ENCODE measurements around the gene KRT10.

KRT10 gene

GRCh38 chr17:40791787-40792436 is 30.5 kb downstream of the KRT10 start:
- no peaks in the 10 kb centered on the region for H3K4me1 ChIP-seq (ENCODE audit: control insufficient read depth, insufficient read depth, low read length)
- no peaks in the 10 kb centered on the region for H3K36me3 ChIP-seq (ENCODE audit: control insufficient read depth in 2 of 2, insufficient read depth in 1 of 2, low read length in 2 of 2)
- no peaks in the 10 kb centered on the region for H3K9me3 ChIP-seq (ENCODE audit: control insufficient read depth, insufficient read depth, low read depth, low read length)
- H3K27ac ChIP-seq (ENCODE audit: extremely low read depth, low read depth, low read length), result no peak overlapping the region
- TF ChIP-seq IKZF3 (tag by site-specific recombination; IDR thresholded peaks at IDR 0.05), result 0 out of 2 replicates have a peak, but pooled peaks have one; percentile 13
- TF ChIP-seq KLF16 (tag by site-specific recombination; IDR thresholded peaks at IDR 0.05), result no peak
- TF ChIP-seq ZSCAN18 (tag by site-specific recombination; IDR thresholded peaks at IDR 0.05), result no peak
- TF ChIP-seq TCF7L2 (IDR thresholded peaks at IDR 0.05; ENCODE audit: borderline replicate concordance, low read depth, low read length), result no peak
- no peak for TF ChIP-seq ZNF211 (tag by site-specific recombination; IDR thresholded peaks at IDR 0.05; ENCODE audit: low read depth)
- no peak for TF ChIP-seq ZSCAN16 (tag by site-specific recombination; IDR thresholded peaks at IDR 0.05)
- no peak for TF ChIP-seq ZNF280C (tag by site-specific recombination; IDR thresholded peaks at IDR 0.05)
- no peak for TF ChIP-seq ZNF530 (tag by site-specific recombination; IDR thresholded peaks at IDR 0.05; ENCODE audit: low read depth)
- peak; percentile 50 for TF ChIP-seq ZNF654 (tag by site-specific recombination; IDR thresholded peaks at IDR 0.05; ENCODE audit: low read depth)
- TF ChIP-seq ZNF514 (tag by site-specific recombination; IDR thresholded peaks at IDR 0.05), result no peak
- TF ChIP-seq, protein P1, sequence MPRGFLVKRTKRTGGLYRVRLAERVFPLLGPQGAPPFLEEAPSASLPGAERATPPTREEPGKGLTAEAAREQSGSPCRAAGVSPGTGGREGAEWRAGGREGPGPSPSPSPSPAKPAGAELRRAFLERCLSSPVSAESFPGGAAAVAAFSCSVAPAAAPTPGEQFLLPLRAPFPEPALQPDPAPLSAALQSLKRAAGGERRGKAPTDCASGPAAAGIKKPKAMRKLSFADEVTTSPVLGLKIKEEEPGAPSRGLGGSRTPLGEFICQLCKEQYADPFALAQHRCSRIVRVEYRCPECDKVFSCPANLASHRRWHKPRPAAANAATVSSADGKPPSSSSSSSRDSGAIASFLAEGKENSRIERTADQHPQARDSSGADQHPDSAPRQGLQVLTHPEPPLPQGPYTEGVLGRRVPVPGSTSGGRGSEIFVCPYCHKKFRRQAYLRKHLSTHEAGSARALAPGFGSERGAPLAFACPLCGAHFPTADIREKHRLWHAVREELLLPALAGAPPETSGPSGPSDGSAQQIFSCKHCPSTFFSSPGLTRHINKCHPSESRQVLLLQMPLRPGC (tag by site-specific recombination; IDR thresholded peaks at IDR 0.05), result no peak
- no peak for TF ChIP-seq HOXC10 (CRISPR knock-in tag; IDR thresholded peaks at IDR 0.05)
- TF ChIP-seq, protein P2, sequence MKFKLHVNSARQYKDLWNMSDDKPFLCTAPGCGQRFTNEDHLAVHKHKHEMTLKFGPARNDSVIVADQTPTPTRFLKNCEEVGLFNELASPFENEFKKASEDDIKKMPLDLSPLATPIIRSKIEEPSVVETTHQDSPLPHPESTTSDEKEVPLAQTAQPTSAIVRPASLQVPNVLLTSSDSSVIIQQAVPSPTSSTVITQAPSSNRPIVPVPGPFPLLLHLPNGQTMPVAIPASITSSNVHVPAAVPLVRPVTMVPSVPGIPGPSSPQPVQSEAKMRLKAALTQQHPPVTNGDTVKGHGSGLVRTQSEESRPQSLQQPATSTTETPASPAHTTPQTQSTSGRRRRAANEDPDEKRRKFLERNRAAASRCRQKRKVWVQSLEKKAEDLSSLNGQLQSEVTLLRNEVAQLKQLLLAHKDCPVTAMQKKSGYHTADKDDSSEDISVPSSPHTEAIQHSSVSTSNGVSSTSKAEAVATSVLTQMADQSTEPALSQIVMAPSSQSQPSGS (tag by site-specific recombination; IDR thresholded peaks at IDR 0.05; ENCODE audit: low read depth), result no peak
- POLR2A ChIA-PET, result no interaction called here
- H3K4me3 ChIP-seq (ENCODE audit: low read depth, low read length), result no peak overlapping the region
- CTCF ChIA-PET, result interaction anchor here (0.5 to 3.3 kb wide), 25 partner anchors 9 to 1120 kb away, joined by 3 to 26 read pairs (median 3); no protein-coding TSS in a partner anchor

- H3K36me3 ChIP-seq (ENCODE audit: control insufficient read depth in 2 of 2, insufficient read depth in 1 of 2, low read length in 2 of 2), result no peaks in the 10 kb centered on the region
- TF ChIP-seq ZNF510 (tag by site-specific recombination; IDR thresholded peaks at IDR 0.05; ENCODE audit: insufficient replicate concordance) (no peak), SP7 (tag by site-specific recombination; IDR thresholded peaks at IDR 0.05) (no peak), ZNF610 (tag by site-specific recombination; IDR thresholded peaks at IDR 0.05; ENCODE audit: borderline replicate concordance) (no peak), IKZF3 (tag by site-specific recombination; IDR thresholded peaks at IDR 0.05) (no peak)
- TF ChIP-seq, protein P3, sequence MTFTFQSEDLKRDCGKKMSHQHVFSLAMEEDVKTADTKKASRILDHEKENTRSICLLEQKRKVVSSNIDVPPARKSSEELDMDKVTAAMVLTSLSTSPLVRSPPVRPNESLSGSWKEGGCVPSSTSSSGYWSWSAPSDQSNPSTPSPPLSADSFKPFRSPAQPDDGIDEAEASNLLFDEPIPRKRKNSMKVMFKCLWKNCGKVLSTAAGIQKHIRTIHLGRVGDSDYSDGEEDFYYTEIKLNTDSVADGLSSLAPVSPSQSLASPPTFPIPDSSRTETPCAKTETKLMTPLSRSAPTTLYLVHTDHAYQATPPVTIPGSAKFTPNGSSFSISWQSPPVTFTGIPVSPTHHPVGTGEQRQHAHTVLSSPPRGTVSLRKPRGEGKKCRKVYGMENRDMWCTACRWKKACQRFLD (tag by site-specific recombination; IDR thresholded peaks at IDR 0.05), result no peak
- TF ChIP-seq, protein P4, sequence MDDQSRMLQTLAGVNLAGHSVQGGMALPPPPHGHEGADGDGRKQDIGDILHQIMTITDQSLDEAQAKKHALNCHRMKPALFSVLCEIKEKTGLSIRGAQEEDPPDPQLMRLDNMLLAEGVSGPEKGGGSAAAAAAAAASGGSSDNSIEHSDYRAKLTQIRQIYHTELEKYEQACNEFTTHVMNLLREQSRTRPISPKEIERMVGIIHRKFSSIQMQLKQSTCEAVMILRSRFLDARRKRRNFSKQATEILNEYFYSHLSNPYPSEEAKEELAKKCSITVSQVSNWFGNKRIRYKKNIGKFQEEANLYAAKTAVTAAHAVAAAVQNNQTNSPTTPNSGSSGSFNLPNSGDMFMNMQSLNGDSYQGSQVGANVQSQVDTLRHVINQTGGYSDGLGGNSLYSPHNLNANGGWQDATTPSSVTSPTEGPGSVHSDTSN (CRISPR knock-in tag; IDR thresholded peaks at IDR 0.05), result no peak
- H3K4me3 ChIP-seq (ENCODE audit: low read depth, low read length), result no peak overlapping the region
- CTCF ChIA-PET, result interaction anchor here (0.6 to 3.3 kb wide), 14 partner anchors 9 to 374 kb away, joined by 3 to 26 read pairs (median 4); no protein-coding TSS in a partner anchor
- H3K27ac ChIP-seq (ENCODE audit: extremely low read depth, low read depth, low read length), result no peak overlapping the region
- H3K4me1 ChIP-seq (ENCODE audit: control insufficient read depth, insufficient read depth, low read length), result no peaks in the 10 kb centered on the region
- POLR2A ChIA-PET, result no interaction called here
- no peaks in the 10 kb centered on the region for H3K9me3 ChIP-seq (ENCODE audit: control insufficient read depth, insufficient read depth, low read depth, low read length)
Observed at GRCh38 chr17:40791111-40791510, 31.3 kb downstream of the KRT10 start.

All from HEK293 (cell line).